Ishikawa (cell line): ENCODE data around the gene TBC1D2B.

Source experiments
- CREB1 ChIP-seq: IDR thresholded peaks from 2 replicates; pipeline ENCODE4 v1.6.1; 2012; ENCODE audit warnings: low read depth
- EP300 ChIP-seq: IDR thresholded peaks from 2 replicates; pipeline ENCODE4 v1.6.1; 2012; ENCODE audit warnings: borderline replicate concordance
- MAX ChIP-seq: IDR thresholded peaks from 2 replicates; pipeline ENCODE4 v1.6.1; 2012
- RAD21 ChIP-seq: IDR thresholded peaks from 2 replicates; pipeline ENCODE4 v1.6.1; 2012; ENCODE audit warnings: low read depth
- REST ChIP-seq: IDR thresholded peaks from 2 replicates; pipeline ENCODE4 v1.6.1; 2012; ENCODE audit warnings: low read depth, mild to moderate bottlenecking
- YY1 ChIP-seq: IDR thresholded peaks from 2 replicates; pipeline ENCODE4 v1.6.1; 2012; ENCODE audit warnings: low read depth

GRCh38 chr15:77969055-77969454 is 108.5 kb downstream of the TBC1D2B start:
- TF ChIP-seq REST (no peak), RAD21 (no peak), CREB1 (no peak), YY1 (no peak), MAX (no peak), EP300 (no peak)
